Raji (cell line): ENCODE results near the gene FNIP2.

Experiments used
- POLR2A ChIP-seq: IDR thresholded peaks from 2 replicates; pipeline ENCODE4 v1.6.1; 2011; ENCODE audit warnings: low read depth, low read length, control low read depth; ENCODE audit not compliant: insufficient read depth

Gene FNIP2

DNA sequence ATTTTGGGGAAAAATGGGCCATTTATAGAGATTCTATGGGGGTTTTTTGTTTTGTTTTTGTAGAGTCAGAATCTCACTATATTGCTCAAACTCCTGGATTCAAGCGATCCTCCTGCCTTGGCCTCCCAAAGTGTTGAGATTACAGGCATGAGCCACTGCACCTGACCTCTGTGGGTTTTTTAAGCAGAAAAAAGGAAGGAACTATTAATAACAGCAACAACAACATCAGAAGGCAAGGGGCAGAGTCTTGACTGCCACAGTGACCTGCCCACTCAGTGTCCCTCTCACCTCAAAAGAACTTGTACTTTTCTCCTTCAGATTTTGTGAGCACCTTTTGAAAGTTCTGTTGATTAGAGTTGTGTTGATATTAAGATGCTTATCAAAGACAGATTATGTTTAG is 48.1 kb downstream of the FNIP2 start:
- no peak for TF ChIP-seq POLR2A

DNA sequence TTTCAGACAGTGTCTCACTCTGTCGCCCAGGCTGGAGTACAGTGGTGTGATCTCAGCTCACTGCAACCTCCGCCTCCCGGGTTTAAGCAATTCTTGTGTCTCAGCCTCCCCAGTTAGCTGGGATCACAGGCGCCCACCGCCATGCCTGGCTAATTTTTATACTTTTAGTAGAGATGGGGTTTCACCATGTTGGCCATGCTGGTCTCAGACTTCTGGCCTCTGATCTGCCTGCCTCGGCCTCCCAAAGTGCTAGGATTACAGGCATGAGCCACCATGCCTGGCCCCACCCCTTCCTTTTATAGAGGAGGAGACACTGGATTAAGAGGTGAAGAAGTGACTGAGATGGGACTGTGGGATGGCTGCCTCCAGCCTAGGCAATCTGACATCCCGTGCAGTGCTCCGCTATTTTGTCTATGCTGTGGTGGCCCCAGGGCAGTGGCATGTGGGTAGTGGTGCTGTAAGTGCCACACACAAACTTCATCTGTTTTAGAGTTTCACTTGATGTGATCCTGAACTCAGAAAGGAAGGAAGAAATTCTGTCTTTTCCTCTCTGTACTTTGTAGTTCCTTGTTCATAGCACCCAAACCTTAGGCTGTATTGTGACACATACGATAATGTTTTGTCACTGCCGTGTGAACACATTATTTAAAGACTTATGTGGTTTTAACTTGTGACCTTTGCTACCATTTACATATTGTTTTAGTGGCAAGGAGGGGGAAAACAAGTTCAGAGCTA is 48.9 kb downstream of the FNIP2 start:
- TF ChIP-seq POLR2A: no peak

DNA sequence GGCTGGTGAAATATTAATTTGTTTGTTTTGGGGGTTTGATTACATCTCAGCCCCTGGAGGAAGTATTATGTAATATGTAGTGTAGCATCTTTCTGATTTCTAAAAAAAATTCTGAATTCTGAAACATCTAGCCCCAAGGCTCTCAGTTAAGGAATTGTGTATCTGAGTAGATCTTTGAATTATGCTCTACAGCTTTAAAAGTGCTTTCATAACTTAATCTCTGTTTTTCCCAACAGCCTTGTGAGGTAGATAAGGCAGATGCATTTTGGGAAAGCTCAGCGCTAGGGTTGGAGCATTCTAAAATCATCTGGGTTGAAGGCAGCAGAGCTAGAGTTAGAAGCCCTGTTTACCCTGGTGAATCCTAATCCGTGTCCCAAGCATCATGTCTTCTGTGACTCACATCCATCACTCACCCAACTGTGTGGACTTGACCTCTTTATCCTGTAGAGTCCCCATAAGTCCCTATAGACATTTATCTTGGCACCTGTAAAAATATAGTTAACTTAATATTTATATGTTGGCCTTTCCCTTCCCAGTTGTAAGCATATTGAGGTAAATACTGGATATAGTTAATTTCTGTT is 49.8 kb downstream of the FNIP2 start:
- no peak for TF ChIP-seq POLR2A

DNA sequence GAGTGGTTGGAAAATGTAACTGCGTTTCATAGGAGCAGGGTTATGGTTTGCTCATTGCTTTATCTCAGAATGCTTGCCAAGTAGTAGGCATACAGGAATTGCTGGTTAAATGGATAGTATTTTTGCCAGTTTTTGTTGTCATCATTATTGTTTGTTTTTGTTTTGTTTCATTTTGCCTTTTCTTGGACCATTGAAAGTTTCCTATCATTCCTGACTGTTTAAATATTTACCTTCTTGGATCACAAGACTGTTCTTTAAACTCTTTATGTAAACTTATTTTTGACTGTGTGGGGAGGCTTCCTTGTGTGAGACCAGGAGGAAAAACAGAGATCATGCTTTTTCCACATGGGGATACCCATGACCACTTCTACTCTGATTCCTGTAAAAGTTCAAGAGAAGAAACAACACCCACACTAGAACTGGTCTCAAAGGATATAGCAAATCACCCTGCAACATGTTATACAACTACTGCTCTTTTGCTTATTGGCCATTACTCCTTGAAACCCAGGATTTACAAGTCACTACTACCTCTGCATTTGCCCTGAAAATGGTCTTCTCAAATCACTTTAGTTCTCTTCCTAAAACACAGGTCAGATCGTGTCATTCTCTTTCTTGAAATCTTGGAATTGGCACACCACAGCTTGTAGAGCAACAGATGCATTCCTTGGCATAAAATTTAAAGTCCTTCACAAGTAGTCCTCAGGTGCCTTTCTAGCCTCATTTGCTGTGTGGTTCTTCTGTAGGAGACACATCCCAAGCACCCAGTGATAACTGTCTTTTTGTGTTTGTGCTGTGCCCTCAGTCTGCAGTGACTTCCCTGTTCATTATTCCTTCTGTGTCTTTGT is 51.3 kb downstream of the FNIP2 start:
- no peak for TF ChIP-seq POLR2A

DNA sequence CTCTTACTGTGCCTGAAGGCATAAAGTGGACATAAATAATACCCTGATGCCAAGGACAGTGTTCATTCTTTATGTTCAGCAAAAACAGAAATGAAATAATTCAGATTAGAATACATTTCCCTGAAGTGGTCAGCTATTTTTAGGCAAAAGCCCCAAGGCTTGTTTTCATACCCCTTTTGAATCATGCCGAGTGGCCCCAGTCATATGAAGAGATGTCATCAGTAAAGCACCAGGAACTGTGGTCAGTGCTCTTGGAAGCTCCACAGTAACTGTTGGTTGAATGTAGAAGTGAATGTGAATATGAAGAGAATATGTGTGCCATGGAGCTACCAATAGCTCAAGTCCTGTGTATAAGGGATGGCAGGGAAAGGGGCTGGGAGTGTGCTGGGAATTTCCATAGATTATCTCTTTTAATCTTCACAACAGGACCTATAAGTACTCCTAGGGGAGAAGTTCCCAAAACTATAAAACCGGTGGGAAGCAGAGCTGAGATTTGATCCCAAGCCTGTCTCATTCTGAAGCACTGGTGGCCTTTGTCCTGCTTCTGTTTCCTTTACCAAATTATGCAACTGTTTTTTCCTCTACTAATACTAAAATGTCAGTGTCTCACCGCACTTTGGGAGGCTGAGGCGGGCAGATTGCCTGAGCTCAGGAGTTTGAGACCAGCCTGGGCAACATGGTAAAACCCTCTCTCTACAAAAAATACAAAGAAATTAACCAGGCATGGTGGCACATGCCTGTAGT is 52.6 kb downstream of the FNIP2 start:
- TF ChIP-seq POLR2A: no peak

DNA sequence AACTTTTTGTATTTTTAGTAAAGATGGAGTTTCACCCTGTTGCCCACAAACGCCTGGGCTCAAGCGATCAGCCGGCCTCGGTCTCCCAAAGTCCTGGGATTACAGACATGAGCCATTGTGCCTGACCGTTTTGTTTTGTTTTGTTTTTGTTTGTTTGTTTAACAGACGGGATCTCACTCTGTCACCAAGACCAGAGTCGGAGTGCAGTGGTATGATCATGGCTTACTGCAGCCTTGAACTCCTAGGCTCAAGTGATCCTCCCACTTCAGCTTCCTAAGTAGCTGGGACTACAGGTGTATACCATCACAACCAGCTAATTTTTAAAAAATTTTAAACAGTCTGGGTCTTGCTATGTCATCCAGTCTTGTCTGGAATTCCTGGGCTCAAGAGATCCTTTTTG is 53.5 kb downstream of the FNIP2 start:
- no peak for TF ChIP-seq POLR2A

DNA sequence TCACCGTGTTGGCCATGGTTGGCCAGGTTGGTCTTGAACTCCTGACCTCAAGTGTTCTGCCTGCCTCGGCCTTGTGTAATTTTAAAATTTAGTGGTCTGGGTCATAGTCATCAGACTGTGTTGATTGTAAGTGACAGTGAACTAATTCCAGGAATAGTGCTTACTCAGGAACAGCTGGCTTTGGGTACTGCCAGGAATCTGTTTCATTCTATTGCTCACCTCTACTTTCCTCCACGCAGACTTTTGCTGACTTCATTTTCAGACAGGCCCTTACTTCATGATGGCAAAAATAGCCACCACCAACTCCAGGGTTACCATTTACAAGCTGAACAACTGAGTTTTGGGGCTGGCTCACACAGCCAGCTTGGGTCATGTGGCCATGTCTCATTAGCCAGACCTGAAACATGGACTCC is 54.6 kb downstream of the FNIP2 start:
- TF ChIP-seq POLR2A: no peak

DNA sequence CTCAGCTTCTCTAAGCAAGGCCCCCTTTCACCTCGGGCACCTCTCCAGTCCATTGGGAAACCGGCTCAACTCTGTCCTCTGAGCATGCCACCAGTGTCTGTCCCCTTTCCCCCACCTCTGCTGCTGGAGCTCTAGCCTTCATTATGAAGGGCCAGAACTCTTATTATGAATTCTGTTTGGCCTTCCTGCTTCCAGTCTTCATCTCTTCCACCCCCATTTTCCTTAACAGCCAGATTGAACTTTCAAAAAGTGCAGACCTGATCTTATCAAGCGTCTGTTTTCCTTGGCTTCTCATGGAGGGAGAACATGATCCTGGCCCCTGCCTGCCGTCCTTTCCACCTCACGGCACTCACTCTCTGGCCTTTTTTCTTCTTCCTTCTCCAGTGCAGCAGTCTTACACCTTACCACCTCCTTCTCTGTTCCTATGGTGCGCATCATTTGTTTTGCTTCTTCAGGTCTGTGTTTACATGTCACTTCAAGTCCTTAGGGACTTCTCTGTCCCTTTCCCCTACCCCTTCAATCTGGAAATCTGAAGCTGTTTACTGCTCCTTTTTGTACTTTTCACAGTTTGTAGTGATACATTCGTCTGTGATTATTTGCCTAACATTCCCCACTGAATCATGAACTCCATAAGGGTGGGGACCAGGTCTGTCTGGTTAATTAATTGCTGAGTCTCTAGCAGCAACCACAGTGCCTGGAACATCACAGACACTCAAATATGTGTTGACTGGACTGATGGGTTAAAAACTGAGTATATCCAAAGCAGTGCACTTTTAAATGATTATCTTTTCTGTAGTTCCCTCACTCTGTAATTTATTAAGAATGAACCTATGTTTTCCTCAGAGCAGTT is 55.8 kb downstream of the FNIP2 start:
- TF ChIP-seq POLR2A: no peak

DNA sequence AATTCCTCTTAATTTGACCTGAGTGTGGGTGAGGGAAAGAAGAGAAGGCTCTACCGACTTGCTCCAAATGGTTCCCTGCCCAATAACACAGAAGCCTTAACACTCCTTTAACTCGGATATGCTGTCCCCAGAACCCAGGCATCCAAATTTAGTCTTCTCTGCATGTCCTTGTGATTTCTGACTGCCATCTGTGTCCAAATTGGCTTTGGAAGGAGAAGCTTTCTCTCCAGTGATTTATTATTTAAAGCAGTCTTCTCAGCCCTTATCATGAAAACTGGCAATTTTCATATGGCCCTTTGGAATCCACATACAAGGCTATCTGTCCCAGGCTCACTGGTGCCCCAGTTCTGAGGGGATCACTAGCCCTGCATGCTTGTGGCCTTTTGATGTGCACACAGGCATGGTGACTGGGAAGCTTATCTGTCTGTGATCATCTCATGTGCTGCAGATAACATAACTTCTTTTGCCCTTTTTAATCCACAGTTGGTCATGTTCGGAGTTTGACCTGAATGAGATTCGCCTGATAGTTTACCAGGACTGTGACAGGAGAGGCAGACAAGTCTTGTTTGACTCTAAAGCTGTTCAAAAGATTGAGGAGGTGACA is 56.7 kb downstream of the FNIP2 start:
- TF ChIP-seq POLR2A: no peak

DNA sequence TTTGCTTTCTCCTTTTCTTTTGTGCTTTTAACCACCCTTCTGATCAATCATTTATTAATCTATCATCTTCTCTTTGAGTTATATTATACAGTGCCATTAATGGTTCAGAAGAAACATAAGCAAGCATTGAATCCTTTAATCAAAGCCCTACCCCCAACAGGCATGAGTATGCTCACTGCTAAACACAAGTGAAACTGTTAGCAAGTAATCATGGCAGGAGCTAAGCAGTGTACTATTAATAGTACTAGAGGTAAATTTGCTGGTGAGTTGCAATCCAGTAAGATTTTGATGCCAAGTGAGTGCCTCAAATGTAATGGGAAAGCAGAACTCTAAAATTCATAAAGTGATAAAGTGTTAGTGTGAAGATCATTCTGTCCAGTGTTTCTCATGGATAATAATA is 57.2 kb downstream of the FNIP2 start:
- no peak for TF ChIP-seq POLR2A

DNA sequence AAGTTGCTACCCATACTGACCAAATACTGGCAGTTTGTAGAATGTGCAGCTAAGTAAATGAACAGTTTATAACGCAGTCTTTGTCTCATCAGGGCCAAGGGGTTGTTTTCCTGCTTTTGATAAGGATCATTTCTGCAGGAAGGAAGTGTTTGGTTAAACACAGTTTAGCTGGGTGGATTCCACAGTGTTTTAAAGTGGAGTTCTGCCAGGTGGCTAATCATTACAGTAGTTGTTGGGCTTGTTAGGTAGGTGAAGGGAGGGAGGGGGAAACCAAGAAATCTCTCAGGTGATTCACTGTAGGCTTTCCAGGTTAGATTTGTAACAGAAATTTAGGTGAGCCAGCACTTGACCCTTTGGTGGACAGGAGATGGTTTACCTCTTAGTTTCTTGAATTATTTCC is 58.1 kb downstream of the FNIP2 start:
- TF ChIP-seq POLR2A: no peak

DNA sequence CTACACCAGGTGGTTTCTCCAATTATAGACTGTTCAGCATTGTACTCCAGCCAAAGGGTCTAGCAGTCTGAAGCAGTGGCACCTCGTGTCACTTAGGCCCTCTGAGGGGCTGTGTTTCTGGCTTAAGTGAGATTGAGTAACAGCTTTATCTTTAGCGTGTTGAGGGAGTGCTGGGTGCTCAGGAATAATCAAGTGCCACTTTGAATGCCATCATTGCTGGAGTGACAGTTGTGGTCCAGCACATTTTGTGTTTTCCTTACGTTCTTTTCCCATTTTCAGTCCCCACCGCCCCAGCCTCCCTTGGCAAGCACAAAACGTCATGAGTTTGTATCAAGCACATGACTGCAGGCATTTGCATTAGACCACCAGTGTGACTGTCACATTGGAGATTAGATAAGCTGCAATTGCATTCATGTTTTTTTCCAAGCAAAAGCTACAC is 58.7 kb downstream of the FNIP2 start:
- no peak for TF ChIP-seq POLR2A

DNA sequence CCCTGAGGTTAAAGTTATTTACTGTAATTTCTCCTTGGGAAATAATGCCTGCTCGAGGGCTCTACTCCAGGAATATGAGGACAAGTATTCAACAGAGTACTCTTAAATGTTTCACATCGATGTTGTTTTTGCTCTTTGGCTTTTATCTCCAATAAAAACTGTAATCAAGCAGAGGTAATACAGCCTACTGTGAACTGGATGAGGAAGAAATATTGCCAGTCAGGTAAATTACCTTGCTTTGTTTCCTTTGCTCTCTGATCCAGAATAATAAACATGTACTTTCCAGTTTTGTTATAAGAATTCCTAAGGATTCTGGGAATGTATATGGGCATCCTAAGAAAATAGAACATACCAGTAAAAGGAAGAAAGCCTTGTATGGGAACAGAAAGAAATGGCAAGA is 60.4 kb downstream of the FNIP2 start:
- no peak for TF ChIP-seq POLR2A

DNA sequence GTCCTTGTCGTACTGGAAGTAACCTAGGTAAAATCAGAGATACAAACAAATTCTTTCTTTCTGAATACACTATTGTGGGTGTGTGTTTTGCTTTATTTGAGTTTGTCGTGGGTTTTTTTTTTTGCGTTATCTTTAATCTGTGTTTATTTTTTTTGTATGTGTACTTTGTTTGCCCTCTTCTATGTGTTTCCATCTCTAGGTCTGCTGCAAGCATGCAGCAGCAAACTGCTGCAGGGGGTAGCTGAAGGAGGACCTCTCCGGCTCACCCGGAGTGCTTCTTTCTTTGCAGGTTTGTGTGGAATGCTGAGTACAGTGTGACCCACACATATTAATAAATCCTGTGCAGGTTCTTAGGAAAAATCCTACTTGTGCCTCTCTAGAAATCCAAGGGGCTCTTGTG is 64.8 kb downstream of the FNIP2 start:
- no peak for TF ChIP-seq POLR2A
